Nephron progenitor cell (in vitro differentiated cells): ENCODE results near the gene TFEC.

Experiments
- DNase-seq: peaks from one replicate; pipeline ENCODE4 v3.0.0; 2021
- H3K27ac Mint-ChIP-seq: 2 replicates; pipeline ENCODE4 v1.8.0; 2021; ENCODE audit warnings: mild to moderate bottlenecking, moderate library complexity, mixed read lengths
- H3K27me3 Mint-ChIP-seq: 2 replicates; pipeline ENCODE4 v1.8.0; 2021; ENCODE audit warnings: mild to moderate bottlenecking, low read depth, mixed read lengths; ENCODE audit not compliant: poor library complexity
- H3K36me3 Mint-ChIP-seq: 2 replicates; pipeline ENCODE4 v1.8.0; 2021; ENCODE audit warnings: low read depth, mixed read lengths
- H3K4me1 Mint-ChIP-seq: 2 replicates; pipeline ENCODE4 v1.8.0; 2021; ENCODE audit warnings: mixed read lengths
- H3K4me3 Mint-ChIP-seq: 2 replicates; pipeline ENCODE4 v1.8.0; 2021; ENCODE audit warnings: mild to moderate bottlenecking, moderate library complexity, mixed read lengths
- H3K9me3 Mint-ChIP-seq: 2 replicates; pipeline ENCODE4 v1.8.0; 2021; ENCODE audit warnings: mild to moderate bottlenecking, moderate library complexity, mixed read lengths
- CTCF ChIP-seq: fragments of 200-600 bp; sonication (generic); IDR thresholded peaks from 2 replicates; pipeline ENCODE4 v1.5.0; 2021; ENCODE audit warnings: antibody characterized with exemption

The TFEC gene

DNA sequence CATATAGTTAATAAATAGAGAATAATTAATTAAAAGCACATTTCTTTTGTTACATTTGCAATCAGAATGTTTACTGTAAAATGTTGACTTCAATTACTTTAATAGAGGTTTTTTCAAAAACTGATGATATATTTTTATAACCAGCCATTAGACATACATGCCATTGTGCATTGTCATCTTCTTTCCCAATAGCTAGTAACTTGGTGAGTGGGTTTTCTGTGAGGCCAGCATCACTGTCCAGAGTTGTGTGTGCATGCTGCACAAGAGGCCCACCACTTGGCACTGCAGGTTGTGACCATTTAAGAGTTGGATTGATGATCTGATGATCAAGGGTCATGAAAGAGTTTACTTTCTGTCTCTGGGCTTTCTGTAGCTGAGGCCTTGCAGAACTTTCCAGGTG, 46.5 kb downstream of the TFEC start:
- no peaks in the 10 kb centered on the region for H3K27me3 Mint-ChIP-seq
- no peak overlapping the region for H3K27ac Mint-ChIP-seq
- no peak overlapping the region for H3K4me3 Mint-ChIP-seq
- TF ChIP-seq CTCF: no peak
- no peaks in the 10 kb centered on the region for H3K36me3 Mint-ChIP-seq
- no peak for DNase-seq
- no peaks in the 10 kb centered on the region for H3K4me1 Mint-ChIP-seq
- H3K9me3 Mint-ChIP-seq: no peaks in the 10 kb centered on the region

- no peak for TF ChIP-seq CTCF
- no peak overlapping the region for H3K27ac Mint-ChIP-seq
- no peak overlapping the region for H3K4me3 Mint-ChIP-seq
- H3K27me3 Mint-ChIP-seq: no peaks in the 10 kb centered on the region
- no peaks in the 10 kb centered on the region for H3K4me1 Mint-ChIP-seq
- DNase-seq: no peak
- no peaks in the 10 kb centered on the region for H3K9me3 Mint-ChIP-seq
- no peaks in the 10 kb centered on the region for H3K36me3 Mint-ChIP-seq
These were observed 50.4 kb downstream of the TFEC start for GRCh38 chr7:115980159-115980558.

DNA sequence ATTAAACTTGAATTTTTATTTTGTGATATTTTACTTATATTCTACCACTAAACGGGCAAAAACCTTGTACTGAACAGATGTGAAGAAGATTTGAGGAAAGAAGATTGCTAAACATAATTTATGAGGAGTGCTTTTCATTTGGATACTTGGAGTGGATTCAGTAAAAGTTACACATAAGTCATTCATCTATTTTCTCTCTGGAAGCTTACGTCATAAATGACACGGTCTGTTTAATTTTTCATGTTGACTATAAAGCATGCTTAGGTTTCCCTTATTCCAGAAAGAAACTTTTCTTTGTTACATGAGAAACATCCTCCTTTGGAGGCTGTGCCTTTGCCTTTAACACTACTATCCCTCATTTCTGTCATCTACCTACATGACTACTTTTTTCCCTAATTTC, 53.9 kb downstream of the TFEC start:
- Mint-ChIP-seq H3K27ac (no peak overlapping the region), H3K4me3 (no peak overlapping the region), H3K4me1 (no peaks in the 10 kb centered on the region), H3K36me3 (no peaks in the 10 kb centered on the region), H3K27me3 (no peaks in the 10 kb centered on the region), H3K9me3 (no peaks in the 10 kb centered on the region)
- DNase-seq: no peak
- TF ChIP-seq CTCF: no peak

DNA sequence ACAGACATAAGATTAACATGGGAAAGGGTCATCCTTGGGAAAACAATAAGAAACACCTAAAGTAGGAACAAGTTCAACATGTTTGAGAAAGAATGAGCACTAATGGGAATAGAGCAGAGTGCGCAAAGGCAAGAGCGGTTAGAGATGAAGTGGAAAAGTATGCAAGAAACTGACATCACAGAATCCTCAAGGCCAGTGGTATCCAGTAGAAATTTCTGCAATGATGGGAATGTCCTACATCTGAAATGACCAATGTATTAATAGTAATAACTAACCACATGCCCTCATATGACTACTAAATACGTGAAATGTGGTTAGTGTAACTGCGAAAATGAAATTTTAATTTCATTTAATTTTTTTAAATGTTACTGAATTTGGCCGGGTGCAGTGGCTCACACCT, 54.8 kb downstream of the TFEC start:
- DNase-seq: no peak
- Mint-ChIP-seq H3K4me3 (no peak overlapping the region), H3K4me1 (no peaks in the 10 kb centered on the region), H3K27ac (no peak overlapping the region), H3K27me3 (no peaks in the 10 kb centered on the region), H3K36me3 (no peaks in the 10 kb centered on the region), H3K9me3 (no peaks in the 10 kb centered on the region)
- TF ChIP-seq CTCF: no peak

DNA sequence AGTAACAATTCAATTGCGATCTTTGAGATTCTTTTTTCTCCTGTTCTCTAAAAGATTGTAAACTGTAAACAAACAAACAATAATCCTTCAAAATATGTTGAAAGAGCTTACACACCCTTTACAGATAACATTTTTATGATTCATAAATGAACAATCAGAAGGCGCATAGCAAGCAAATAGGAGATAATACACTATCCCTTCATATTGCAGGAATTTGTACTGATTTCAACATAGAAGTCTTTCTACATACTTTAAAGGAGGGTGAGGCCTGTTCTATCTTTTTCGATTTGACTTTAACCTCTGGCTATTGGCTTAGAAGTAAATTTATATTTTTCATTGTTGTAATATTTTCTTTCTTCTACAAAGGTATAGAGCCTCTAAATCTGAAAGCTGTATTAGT, 57.2 kb downstream of the TFEC start:
- H3K4me1 Mint-ChIP-seq: no peaks in the 10 kb centered on the region
- no peak for DNase-seq
- no peak overlapping the region for H3K4me3 Mint-ChIP-seq
- no peak overlapping the region for H3K27ac Mint-ChIP-seq
- no peaks in the 10 kb centered on the region for H3K36me3 Mint-ChIP-seq
- no peaks in the 10 kb centered on the region for H3K27me3 Mint-ChIP-seq
- no peak for TF ChIP-seq CTCF
- H3K9me3 Mint-ChIP-seq: no peaks in the 10 kb centered on the region

DNA sequence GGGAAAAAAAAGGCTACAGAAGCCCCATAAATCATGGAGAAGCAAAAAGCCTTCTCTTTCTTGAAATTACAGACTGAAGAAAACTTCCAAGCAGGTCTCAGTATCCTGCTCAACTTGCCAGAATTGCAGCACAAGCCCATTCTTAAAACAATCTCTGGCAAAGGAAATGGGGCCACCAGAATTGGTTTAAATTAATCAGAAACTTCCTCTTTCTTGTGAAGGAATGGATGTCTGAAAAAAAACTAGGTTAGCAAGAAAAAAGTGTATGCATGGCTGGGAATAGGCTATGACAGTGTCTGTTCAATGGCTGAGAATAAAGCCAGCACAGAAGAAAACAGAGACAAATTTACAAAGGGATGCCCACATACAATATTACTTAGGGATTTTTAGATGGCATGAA, 59.1 kb downstream of the TFEC start:
- Mint-ChIP-seq H3K27me3 (no peaks in the 10 kb centered on the region), H3K4me1 (no peaks in the 10 kb centered on the region), H3K36me3 (no peaks in the 10 kb centered on the region)

More for the DNA sequence above, 59.1 kb downstream of the TFEC start:
- no peak for TF ChIP-seq CTCF
- DNase-seq: no peak
- Mint-ChIP-seq H3K4me3 (no peak overlapping the region), H3K27ac (no peak overlapping the region), H3K9me3 (no peaks in the 10 kb centered on the region)
